Astrocyte (in vitro differentiated cells and primary cell): ENCODE results near the gene MDK.

Experiments
- EZH2 ChIP-seq: IDR thresholded peaks from 2 replicates; pipeline ENCODE4 v1.6.1; 2012; ENCODE audit warnings: mild to moderate bottlenecking, low read length, inconsistent platforms; ENCODE audit not compliant: insufficient read depth
- TF ChIP-seq, protein P1 (sequence below): IDR thresholded peaks from 2 replicates; pipeline ENCODE4 v1.5.1; 2011; ENCODE audit warnings: low read depth, mild to moderate bottlenecking, inconsistent platforms, low read length, moderate library complexity; ENCODE audit not compliant: insufficient read depth

GRCh38 chr11:46383974-46384701 lies 2.7 kb downstream of the MDK start:
- TF ChIP-seq, protein P1, sequence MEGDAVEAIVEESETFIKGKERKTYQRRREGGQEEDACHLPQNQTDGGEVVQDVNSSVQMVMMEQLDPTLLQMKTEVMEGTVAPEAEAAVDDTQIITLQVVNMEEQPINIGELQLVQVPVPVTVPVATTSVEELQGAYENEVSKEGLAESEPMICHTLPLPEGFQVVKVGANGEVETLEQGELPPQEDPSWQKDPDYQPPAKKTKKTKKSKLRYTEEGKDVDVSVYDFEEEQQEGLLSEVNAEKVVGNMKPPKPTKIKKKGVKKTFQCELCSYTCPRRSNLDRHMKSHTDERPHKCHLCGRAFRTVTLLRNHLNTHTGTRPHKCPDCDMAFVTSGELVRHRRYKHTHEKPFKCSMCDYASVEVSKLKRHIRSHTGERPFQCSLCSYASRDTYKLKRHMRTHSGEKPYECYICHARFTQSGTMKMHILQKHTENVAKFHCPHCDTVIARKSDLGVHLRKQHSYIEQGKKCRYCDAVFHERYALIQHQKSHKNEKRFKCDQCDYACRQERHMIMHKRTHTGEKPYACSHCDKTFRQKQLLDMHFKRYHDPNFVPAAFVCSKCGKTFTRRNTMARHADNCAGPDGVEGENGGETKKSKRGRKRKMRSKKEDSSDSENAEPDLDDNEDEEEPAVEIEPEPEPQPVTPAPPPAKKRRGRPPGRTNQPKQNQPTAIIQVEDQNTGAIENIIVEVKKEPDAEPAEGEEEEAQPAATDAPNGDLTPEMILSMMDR, result no peak
- no peak for TF ChIP-seq EZH2
